ENCODE measurements around the gene SLC5A11. TPM values are rescaled to one million over a fixed set of nuclear protein-coding genes. Genes with fewer than 3 reads are reported as not detected.
A peak's percentile ranks its signal among the peaks of the same experiment; 100 is the strongest.
"Not testable (repeated sequence)": the region's sequence is repeated elsewhere in the genome, so short reads cannot be mapped to it uniquely, and the experiment has no call there.

SLC5A11 gene, protein sequence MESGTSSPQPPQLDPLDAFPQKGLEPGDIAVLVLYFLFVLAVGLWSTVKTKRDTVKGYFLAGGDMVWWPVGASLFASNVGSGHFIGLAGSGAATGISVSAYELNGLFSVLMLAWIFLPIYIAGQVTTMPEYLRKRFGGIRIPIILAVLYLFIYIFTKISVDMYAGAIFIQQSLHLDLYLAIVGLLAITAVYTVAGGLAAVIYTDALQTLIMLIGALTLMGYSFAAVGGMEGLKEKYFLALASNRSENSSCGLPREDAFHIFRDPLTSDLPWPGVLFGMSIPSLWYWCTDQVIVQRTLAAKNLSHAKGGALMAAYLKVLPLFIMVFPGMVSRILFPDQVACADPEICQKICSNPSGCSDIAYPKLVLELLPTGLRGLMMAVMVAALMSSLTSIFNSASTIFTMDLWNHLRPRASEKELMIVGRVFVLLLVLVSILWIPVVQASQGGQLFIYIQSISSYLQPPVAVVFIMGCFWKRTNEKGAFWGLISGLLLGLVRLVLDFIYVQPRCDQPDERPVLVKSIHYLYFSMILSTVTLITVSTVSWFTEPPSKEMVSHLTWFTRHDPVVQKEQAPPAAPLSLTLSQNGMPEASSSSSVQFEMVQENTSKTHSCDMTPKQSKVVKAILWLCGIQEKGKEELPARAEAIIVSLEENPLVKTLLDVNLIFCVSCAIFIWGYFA
- total RNA-seq (not detected), polyA plus RNA-seq (1 to 10 TPM in 1 of 2 donors, under 1 TPM in 1; 0.08 to 1.0 TPM)
- long read RNA-seq, donor 1, partial matches to known transcripts = 0 of 2 reads
- long read RNA-seq, donor 1, other reads (novel, unspliced or antisense) = 2 of 2 reads
- long read RNA-seq, donor 2, partial matches to known transcripts = 0 of 1 reads
- long read RNA-seq, donor 2, other reads (novel, unspliced or antisense) = 1 of 1 reads

DNA sequence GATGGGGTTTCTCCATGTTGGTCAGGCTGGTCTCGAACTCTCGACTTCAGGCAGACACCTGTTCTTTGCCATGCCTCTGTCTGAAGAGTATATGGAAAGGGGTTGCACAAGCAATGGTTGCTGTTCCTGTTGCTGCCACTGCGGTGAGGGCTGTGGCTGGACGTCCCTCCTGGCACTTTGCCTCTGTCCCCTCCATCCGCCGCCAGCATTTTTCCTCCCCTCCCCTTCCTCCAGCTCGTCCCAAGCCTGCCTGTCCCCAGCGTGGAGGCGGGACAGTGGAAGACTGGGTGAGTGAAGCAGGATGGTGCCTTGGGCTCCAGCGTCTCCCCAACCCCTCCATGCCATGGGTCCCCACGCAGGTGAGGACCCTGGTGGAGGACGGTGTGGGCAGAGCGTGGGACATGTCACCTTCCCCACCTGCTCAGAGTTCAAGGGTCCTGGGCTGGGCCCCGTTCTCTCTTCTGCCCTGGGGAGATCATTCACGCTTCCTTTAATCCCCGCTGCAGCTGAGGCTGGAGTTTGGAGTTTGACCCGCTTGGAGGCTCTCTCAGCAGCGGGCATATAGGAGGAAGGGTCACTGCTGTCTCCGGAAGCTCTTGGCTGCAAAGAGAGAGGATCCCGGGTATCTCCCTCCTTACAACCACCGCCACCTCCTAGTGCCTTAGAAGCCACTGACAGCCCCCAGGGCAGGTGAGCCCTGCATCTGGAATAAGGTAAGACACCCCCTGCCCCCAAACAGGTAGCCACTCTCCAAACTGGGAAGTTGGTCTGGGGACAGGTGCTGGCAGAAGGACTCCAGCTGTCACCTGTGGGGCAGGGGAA lies at the start of gene SLC5A11:
Gene SLC5A11 (plus strand): TSS at position 238 of the 822 bp plus-strand sequence. CDS start 12,681 bp downstream, outside the sequence.
- intact Hi-C loops (cut with DNase I) = loop anchor here in 1 of 2 donors (10.0 kb wide), 1 partner anchor 59 kb away; no protein-coding TSS in a partner anchor
- ATAC-seq (ENCODE audit: low FRiP score) (no peak), DNase-seq (no peak)
- H3K9me3 ChIP-seq (ENCODE audit: control insufficient read depth, low read length) = no peaks in the 10 kb centered on the region
- no peak within 1 kb of the TSS for H3K27ac ChIP-seq (ENCODE audit: low read depth in 1 of 2, low read length in 2 of 2)
- H3K4me3 ChIP-seq (ENCODE audit: low read length in 2 of 2) = no peak within 1 kb of the TSS
- no peaks in the 10 kb centered on the region for H3K4me1 ChIP-seq (ENCODE audit: control insufficient read depth in 1 of 2, insufficient read depth in 2 of 2, low read length in 2 of 2)
- WGBS, 2 donors = 69% methylated on average over 21 of the region's 21 CpGs
- no peaks in the 10 kb centered on the region for H3K36me3 ChIP-seq (ENCODE audit: control insufficient read depth in 1 of 2, insufficient read depth in 2 of 2, low read length in 1 of 2)
- no peaks in the 10 kb centered on the region for H3K27me3 ChIP-seq (ENCODE audit: control insufficient read depth in 1 of 2, insufficient read depth in 2 of 2, low read length in 1 of 2)

DNA sequence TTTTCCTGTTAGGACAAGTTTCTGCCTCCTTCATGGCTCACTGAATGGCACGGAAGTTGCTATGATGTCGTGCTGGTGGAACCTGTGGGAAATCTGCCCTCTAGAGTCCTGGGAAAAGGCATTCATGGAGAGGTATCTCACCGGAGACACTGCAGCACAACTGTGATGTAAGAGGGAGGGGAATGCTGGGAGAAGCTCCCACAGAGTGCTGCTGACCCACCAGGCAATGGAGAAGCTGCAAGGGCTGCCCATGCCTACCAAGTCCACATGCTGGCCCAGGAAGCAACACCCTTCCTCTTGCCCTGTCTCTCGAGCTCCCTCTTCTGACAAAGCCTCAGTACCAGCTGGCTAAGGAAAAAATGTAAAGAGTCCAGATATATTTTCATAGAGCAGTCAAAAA lies 45.2 kb upstream of the SLC5A11 start:
- ATAC-seq (ENCODE audit: low FRiP score) (no peak), DNase-seq (no peak)
- H3K27me3 ChIP-seq (ENCODE audit: control insufficient read depth in 1 of 2, insufficient read depth in 2 of 2, low read length in 1 of 2) = no peaks in the 10 kb centered on the region
- H3K36me3 ChIP-seq (ENCODE audit: control insufficient read depth in 1 of 2, insufficient read depth in 2 of 2, low read length in 1 of 2) = peaks cover 5 to 24% of the 10 kb centered on the region in 2 donors
- H3K4me1 ChIP-seq (ENCODE audit: control insufficient read depth in 1 of 2, insufficient read depth in 2 of 2, low read length in 2 of 2) = no peaks in the 10 kb centered on the region
- no peak overlapping the region for H3K4me3 ChIP-seq (ENCODE audit: low read length in 2 of 2)
- H3K9me3 ChIP-seq (ENCODE audit: control insufficient read depth, low read length) = no peaks in the 10 kb centered on the region
- 72 to 73% methylated on average over 4 of the region's 4 CpGs for WGBS, 2 donors
- no peak overlapping the region for H3K27ac ChIP-seq (ENCODE audit: low read depth in 1 of 2, low read length in 2 of 2)
- intact Hi-C loops (cut with DNase I) = loop anchor here in 1 of 2 donors (5.0 kb wide), 1 partner anchor 233 kb away; no protein-coding TSS in a partner anchor

DNA sequence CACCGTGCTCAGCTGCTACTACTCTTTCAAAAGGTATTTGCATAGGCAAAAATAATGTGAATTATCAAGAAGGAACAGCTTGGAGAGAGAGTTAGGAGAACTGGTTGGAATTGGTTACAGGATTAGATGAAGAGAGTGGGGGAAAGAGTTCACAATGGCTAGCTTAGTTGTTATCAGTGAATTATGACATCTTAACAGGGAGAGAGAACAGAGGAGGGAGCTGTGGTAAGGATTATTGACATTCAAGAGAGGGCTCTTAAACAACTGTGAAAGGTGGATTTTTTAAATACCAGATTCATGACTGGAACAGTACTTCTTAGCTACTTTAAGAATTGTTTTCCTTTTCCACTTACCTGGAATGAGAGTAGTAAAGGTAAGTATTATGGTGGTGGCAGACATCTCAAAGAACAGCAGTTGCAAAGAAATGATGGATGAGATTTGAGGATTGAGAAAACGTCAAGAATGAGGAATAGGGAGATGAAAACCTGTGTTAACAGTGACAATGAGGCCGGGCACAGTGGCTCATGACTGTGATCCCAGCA lies 43.9 kb upstream of the SLC5A11 start:
- 82 to 87% methylated on average over 3 of the region's 3 CpGs for WGBS, 2 donors
- DNase-seq (no peak), ATAC-seq (ENCODE audit: low FRiP score) (no peak)
- Histone ChIP-seq H3K4me3 (ENCODE audit: low read length in 2 of 2) (no peak overlapping the region), H3K4me1 (ENCODE audit: control insufficient read depth in 1 of 2, insufficient read depth in 2 of 2, low read length in 2 of 2) (no peaks in the 10 kb centered on the region), H3K27ac (ENCODE audit: low read depth in 1 of 2, low read length in 2 of 2) (no peak overlapping the region), H3K27me3 (ENCODE audit: control insufficient read depth in 1 of 2, insufficient read depth in 2 of 2, low read length in 1 of 2) (no peaks in the 10 kb centered on the region), H3K36me3 (ENCODE audit: control insufficient read depth in 1 of 2, insufficient read depth in 2 of 2, low read length in 1 of 2) (peaks cover 7 to 32% of the 10 kb centered on the region in 2 donors), H3K9me3 (ENCODE audit: control insufficient read depth, low read length) (no peaks in the 10 kb centered on the region)
- intact Hi-C loops (cut with DNase I) = loop anchor here in 1 of 2 donors (5.0 kb wide), 1 partner anchor 235 kb away; no protein-coding TSS in a partner anchor

DNA sequence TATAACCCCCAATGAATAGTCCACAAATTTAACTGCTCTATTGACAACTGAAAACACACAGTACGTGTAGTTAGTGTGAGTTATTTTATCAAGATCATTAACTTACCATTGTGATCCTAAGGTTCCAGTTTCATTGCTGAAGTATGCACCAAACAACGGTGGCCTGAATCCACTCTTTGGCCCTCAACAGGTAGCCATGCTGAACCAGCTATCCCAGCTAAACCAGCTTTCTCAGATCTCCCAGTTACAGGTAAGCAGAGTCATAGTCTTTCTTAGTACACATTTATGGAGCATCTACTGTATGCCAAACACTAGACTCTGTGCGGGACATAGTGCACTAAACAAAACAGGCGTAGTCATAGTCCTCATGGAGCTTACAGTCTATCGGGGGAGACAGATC lies 40.3 kb upstream of the SLC5A11 start:
- WGBS, 2 donors = 87 to 92% methylated on average over 5 of the region's 5 CpGs
- Histone ChIP-seq H3K27me3 (ENCODE audit: control insufficient read depth in 1 of 2, insufficient read depth in 2 of 2, low read length in 1 of 2) (no peaks in the 10 kb centered on the region), H3K9me3 (ENCODE audit: control insufficient read depth, low read length) (no peaks in the 10 kb centered on the region), H3K4me3 (ENCODE audit: low read length in 2 of 2) (no peak overlapping the region), H3K36me3 (ENCODE audit: control insufficient read depth in 1 of 2, insufficient read depth in 2 of 2, low read length in 1 of 2) (peaks cover 15 to 27% of the 10 kb centered on the region in 2 donors), H3K27ac (ENCODE audit: low read depth in 1 of 2, low read length in 2 of 2) (no peak overlapping the region), H3K4me1 (ENCODE audit: control insufficient read depth in 1 of 2, insufficient read depth in 2 of 2, low read length in 2 of 2) (no peaks in the 10 kb centered on the region)
- intact Hi-C loops (cut with DNase I) = loop anchor here in 1 of 2 donors (5.0 kb wide), 1 partner anchor 233 kb away; no protein-coding TSS in a partner anchor
- DNase-seq (no peak), ATAC-seq (ENCODE audit: low FRiP score) (no peak)

DNA sequence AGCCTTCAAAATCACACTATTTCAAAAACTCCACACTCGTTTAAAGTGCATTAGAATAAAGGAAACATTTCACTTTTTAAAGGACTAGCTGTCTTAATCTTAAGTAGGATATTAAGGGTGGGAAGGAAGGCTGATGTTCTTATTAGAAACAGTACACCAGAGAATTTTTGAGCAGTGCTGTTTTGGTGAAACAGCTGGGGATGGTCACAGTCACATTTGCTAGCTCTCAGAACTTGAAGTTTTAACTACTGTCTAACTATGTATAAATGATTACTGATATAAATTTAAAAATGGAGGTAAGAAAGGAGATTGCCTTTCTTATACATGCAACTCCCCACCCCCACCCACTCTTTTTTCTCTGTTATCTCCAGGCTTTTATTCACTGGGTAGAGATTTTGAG lies 38.5 kb upstream of the SLC5A11 start:
- Histone ChIP-seq H3K36me3 (ENCODE audit: control insufficient read depth in 1 of 2, insufficient read depth in 2 of 2, low read length in 1 of 2) (peaks cover 15 to 27% of the 10 kb centered on the region in 2 donors), H3K4me3 (ENCODE audit: low read length in 2 of 2) (no peak overlapping the region), H3K27ac (ENCODE audit: low read depth in 1 of 2, low read length in 2 of 2) (no peak overlapping the region), H3K4me1 (ENCODE audit: control insufficient read depth in 1 of 2, insufficient read depth in 2 of 2, low read length in 2 of 2) (no peaks in the 10 kb centered on the region), H3K27me3 (ENCODE audit: control insufficient read depth in 1 of 2, insufficient read depth in 2 of 2, low read length in 1 of 2) (no peaks in the 10 kb centered on the region), H3K9me3 (ENCODE audit: control insufficient read depth, low read length) (no peaks in the 10 kb centered on the region)
- ATAC-seq (ENCODE audit: low FRiP score) (no peak), DNase-seq (no peak)
- intact Hi-C loops (cut with DNase I) = loop anchor here in 1 of 2 donors (5.0 kb wide), 1 partner anchor 235 kb away; no protein-coding TSS in a partner anchor
- 47 to 49% methylated on average over 1 of the region's 1 CpG for WGBS, 2 donors

DNA sequence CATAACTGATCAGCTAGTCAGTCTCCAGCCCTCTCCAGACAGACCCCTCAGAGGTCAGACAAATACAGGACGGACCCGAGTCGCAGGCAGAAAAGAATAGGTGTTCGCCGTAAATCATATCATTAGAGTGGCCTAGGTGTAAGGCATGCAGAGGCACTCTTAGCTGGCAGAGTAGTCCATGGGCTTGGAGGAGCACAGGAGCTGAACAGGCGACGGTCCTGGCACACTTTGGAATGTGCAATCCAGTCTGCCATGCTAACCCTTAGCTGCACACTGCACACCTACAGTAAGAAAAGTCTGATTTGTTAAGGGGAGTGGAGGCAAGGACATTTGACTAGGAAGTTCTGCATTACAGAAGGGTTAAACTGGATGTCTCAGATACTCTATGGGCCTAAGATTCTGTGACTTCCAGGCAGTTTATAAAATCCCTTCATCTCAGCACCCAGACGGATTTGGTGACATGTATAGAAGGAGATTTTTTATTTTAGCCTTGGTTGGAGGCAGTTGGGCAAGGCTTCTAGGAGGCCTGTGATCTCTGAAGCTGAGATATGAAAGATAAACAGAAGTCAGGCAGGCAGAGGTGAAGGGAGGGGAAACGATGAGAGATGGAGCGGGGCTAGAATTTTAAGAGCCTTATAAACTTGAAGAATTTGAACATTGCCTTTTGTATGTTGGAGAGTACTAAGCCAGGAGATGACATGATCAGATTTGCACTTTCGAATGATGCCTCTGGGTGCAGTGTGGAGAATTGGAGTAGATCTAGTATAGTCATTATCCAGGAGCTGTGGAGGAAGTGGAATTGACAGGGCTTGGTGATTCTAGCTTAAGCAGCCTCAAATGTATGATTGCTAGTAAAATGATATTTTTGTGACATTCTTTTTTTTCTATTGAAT lies 34.6 kb upstream of the SLC5A11 start:
- no peak overlapping the region for H3K4me3 ChIP-seq (ENCODE audit: low read length in 2 of 2)
- no peaks in the 10 kb centered on the region for H3K9me3 ChIP-seq (ENCODE audit: control insufficient read depth, low read length)
- DNase-seq (no peak), ATAC-seq (ENCODE audit: low FRiP score) (no peak)
- H3K36me3 ChIP-seq (ENCODE audit: control insufficient read depth in 1 of 2, insufficient read depth in 2 of 2, low read length in 1 of 2) = peaks cover 18 to 23% of the 10 kb centered on the region in 2 donors
- intact Hi-C loops (cut with DNase I) = no loop called here
- peak overlapping the region in 1 of 2 donors; percentile 2 for H3K27ac ChIP-seq (ENCODE audit: low read depth in 1 of 2, low read length in 2 of 2)
- no peaks in the 10 kb centered on the region for H3K4me1 ChIP-seq (ENCODE audit: control insufficient read depth in 1 of 2, insufficient read depth in 2 of 2, low read length in 2 of 2)
- WGBS, 2 donors = 61 to 67% methylated on average over 11 of the region's 11 CpGs
- no peaks in the 10 kb centered on the region for H3K27me3 ChIP-seq (ENCODE audit: control insufficient read depth in 1 of 2, insufficient read depth in 2 of 2, low read length in 1 of 2)

DNA sequence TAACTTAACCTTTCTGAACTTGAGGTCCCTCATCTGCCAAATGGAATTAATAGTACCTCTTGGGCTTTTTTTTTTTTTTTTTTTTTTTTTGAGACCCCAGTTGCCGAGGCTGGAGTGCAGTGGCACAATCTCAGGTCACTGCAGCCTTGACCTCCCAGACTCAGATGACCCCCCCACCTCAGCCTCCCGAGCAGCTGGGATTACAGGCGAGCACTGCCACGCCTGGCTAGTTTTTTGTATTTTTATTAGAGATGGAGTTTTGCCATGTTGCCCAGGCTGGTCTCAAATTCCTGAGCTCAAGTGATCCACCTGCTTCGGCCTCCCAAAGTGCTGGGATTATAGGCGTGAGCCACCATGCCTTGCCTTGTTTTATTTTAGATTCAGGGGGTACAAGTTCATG lies 33.0 kb upstream of the SLC5A11 start:
- H3K4me3 ChIP-seq (ENCODE audit: low read length in 2 of 2); H3K27ac ChIP-seq (ENCODE audit: low read depth in 1 of 2, low read length in 2 of 2); H3K9me3 ChIP-seq (ENCODE audit: control insufficient read depth, low read length); H3K27me3 ChIP-seq (ENCODE audit: control insufficient read depth in 1 of 2, insufficient read depth in 2 of 2, low read length in 1 of 2); ATAC-seq (ENCODE audit: low FRiP score); DNase-seq; intact Hi-C loops (cut with DNase I); H3K4me1 ChIP-seq (ENCODE audit: control insufficient read depth in 1 of 2, insufficient read depth in 2 of 2, low read length in 2 of 2): not testable (repeated sequence)
- H3K36me3 ChIP-seq (ENCODE audit: control insufficient read depth in 1 of 2, insufficient read depth in 2 of 2, low read length in 1 of 2) = peaks cover 11 to 19% of the 10 kb centered on the region in 2 donors
- WGBS, 2 donors = 68 to 73% methylated on average over 6 of the region's 6 CpGs
